Measurements from ENCODE around the gene SUPT6H.
A peak's percentile ranks its signal among the peaks of the same experiment; 100 is the strongest.

SUPT6H gene

GRCh38 chr17:28737770-28738679 lies 76.0 kb downstream of the SUPT6H start:
- no peak for DNase-seq

DNA sequence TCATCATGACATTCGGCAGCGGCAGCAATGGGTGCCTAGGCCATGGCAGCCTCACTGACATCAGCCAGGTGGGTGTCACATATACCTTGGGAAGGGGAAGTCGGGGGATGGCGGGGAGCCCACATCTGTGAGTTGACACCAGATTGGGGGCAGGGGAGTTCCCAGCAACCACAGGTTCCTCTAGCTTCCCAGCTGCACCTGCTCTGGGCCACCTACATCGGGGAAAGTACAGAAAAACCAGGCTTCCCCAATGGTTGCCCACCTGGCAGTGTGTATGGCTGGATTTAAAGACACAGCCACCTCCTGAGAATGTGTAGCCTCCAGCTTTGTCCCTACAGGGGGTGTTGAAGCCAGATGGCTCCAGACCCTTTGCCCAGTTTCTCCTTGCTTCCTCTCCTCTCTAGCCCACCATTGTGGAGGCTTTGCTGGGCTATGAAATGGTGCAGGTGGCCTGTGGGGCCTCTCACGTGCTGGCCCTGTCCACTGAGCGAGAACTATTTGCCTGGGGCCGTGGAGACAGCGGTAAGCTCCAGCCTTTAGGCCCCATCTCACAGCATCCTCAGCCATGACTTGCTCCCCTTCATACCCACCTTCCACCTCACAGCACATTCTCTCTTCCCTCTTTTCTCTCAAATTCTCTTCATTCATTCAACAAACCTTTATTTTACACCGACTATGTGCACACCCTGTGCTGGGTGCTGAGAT lies 76.8 kb downstream of the SUPT6H start:
- DNase-seq: no peak

- no peak for DNase-seq
Measured at GRCh38 chr17:28740406-28741357, 78.7 kb downstream of the SUPT6H start.

DNA sequence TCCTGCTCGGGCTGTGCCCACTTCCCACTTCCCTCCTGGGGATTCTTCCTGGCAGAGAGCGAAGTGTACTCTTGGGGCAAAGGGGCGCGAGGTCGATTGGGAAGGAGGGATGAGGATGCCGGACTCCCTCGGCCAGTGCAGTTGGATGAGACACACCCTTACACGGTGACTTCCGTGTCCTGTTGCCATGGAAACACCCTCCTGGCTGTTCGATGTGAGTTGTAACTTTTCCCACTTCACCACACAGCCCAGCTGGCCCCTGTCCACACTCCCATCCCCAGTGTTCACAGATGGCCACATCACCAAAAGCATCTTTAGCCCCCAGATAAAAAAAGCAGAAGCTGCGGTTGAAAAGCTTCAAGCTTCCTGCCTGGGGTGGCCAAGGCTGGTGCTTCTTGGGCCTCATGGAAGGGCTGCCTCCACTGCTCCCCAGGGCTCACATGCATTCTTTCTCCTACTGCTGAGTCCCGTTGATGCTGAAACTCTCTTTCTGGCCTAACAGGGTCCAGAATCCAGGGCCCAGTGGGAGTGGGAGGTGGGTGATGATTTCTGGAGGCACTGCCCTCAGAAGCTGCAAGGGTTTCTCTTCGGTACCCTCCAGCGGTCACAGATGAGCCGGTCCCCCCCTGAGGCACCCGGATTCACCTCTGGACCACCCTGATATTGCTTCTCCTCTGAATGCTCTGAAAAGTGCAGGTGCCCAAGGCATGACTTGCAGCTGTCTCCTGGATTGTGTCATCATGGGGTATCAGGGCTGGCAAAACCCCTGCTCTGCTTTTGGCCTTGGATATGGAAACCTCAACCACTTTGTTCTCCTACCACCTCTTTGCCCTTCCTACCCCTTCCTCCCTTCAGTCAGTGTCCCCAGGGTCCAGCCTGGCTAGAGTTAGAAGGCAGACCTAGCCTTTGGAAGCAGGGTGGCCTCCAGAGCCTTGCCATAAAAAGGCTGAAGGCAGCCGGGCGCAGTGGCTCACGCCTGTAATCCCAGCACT lies 79.6 kb downstream of the SUPT6H start:
- no peak for DNase-seq

DNA sequence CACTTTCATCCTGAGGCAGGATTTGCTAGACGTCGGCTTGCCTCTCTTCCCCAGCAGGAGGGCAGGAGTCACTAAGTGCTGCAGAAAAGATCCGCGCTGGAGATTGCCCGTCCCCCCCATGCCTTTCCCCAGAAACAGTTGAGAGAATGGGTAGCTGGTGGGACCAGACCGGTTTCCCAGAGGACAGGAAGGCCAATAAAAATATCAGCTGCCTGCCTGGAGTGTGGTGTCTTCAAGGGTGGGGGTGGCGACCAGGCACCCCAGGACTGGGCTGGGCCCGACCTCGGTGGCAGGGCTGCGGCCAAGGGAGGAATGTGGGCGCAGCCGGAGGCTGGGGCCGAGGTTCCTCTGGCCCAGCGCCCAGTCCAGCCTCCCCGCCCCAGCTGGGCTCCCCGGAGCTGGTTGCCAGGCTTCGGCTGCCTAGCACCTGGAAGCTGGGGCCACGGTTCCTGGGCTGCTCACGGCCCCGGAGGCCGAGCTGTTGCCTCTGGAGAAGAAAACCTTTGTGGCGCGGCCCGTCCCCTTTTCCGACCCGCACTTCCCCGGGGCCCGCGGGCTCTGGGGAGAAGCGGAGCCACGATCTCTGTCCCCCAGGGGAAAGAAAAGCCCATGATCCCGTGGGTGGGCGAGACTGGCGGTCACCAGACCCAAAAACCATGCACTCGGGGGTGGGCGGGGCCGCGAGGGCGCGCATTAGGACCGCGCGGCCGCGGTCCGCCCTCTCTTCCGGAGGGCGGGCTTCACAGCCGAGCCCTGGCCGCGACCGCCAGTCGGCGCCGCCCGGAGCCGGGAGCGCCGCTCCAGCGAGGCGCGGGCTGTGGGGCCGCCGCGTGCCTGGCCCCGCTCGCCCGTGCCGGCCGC lies 81.5 kb downstream of the SUPT6H start, which contains the start of gene TRAF4:
Gene TRAF4, plus strand, starts transcription at position 769 of the 861 bp plus-strand sequence. CDS start 102 bp downstream, outside the sequence.
- peak; percentile 89 for DNase-seq

GRCh38 chr17:28744104-28744971 lies 82.3 kb downstream of the SUPT6H start:
- DNase-seq: peak; percentile 86

DNA sequence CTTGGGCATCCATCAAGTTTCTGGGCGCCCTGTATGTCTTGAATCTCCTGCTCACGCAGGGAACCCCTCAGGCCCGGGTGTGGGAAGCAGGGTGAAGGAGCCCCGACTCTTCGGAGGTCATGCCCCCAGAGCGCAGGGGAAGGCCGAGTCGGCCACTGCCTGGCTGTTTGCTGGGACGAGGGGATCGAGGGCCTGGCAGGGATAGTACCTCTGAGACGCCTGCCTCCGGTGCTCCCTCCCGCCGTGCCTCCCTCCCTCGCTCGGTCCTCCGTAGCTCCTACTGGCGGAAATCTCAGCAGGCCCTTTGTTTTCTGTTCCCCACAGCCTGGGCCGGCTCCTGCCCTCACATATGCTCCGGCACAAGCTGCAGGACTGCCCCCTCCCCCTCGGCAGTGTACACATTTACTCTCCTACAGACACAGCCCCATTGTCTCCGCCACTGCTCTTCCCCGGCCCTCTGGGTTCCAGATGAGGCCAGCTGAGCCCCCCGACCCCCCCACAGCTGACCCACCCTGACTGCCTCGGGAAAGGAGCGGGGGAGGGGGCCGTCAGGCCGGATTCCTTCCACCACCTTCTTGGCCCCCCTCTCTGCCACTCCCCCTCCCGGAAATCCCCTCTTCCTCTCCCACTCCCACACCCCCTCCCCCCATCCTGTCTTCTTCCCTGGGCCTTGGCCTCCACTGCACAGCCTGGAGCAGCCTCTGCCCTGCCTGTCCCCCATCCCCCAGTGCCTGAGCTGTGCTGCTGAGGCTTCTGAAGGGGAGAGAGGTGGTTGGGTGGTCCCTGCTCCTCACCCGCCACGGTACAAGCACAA lies 83.2 kb downstream of the SUPT6H start:
- peak; percentile 81 for DNase-seq

- no peak for DNase-seq
Measured at GRCh38 chr17:28745786-28746411, 83.9 kb downstream of the SUPT6H start.

DNA sequence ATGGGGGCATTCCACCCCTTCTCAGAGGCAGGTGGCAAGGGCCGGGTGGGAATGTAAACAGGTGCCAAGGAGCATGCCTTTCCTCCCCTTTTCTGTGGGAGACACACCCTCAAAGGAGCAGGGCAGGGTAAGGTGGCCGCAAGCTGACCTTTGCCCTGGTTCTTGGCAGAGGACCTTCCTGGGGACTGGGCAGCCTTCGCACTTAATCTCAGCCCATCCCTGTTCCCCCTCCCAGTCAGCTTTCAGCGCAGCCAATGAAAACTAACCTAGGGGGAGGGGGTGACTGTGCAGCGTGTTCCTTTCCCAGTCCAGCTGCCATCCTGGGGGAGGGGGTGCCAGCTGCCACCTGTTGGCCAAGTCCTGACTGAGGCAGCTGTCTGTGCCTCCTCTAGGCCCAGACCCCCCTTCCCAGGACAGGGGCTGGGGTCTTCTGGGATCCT lies 84.6 kb downstream of the SUPT6H start:
- DNase-seq: peak; percentile 80

GRCh38 chr17:28747051-28747691 lies 85.2 kb downstream of the SUPT6H start:
- DNase-seq: peak; percentile 70

GRCh38 chr17:28747801-28748750 lies 86.1 kb downstream of the SUPT6H start:
- no peak for DNase-seq

DNA sequence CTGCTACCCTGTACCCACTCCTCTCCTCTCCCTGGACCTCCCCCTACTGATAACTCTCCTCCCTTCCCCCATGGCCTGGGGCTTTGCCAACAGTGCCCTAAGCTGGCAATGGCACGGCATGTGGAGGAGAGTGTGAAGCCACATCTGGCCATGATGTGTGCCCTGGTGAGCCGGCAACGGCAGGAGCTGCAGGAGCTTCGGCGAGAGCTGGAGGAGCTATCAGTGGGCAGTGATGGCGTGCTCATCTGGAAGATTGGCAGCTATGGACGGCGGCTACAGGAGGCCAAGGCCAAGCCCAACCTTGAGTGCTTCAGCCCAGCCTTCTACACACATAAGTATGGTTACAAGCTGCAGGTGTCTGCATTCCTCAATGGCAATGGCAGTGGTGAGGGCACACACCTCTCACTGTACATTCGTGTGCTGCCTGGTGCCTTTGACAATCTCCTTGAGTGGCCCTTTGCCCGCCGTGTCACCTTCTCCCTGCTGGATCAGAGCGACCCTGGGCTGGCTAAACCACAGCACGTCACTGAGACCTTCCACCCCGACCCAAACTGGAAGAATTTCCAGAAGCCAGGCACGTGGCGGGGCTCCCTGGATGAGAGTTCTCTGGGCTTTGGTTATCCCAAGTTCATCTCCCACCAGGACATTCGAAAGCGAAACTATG lies 87.0 kb downstream of the SUPT6H start:
- no peak for DNase-seq

DNA sequence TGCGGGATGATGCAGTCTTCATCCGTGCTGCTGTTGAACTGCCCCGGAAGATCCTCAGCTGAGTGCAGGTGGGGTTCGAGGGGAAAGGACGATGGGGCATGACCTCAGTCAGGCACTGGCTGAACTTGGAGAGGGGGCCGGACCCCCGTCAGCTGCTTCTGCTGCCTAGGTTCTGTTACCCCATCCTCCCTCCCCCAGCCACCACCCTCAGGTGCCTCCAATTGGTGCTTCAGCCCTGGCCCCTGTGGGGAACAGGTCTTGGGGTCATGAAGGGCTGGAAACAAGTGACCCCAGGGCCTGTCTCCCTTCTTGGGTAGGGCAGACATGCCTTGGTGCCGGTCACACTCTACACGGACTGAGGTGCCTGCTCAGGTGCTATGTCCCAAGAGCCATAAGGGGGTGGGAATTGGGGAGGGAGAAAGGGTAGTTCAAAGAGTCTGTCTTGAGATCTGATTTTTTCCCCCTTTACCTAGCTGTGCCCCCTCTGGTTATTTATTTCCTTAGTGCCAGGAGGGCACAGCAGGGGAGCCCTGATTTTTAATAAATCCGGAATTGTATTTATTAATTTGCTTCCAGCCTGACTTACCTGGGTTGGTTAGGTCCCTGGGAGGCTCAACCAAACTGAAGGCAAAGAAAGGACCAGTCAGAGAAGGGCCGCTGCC lies 87.6 kb downstream of the SUPT6H start:
- DNase-seq: no peak

- peak; percentile 90 for DNase-seq
Measured at GRCh38 chr17:28750178-28751047, 88.4 kb downstream of the SUPT6H start.
